Astrocyte (in vitro differentiated cells and primary cell): ENCODE results near the gene ANO7.

Experiments used
- CTCF ChIP-seq: IDR thresholded peaks from 2 replicates; pipeline ENCODE4 v1.5.1; 2011; ENCODE audit warnings: low read depth, mild to moderate bottlenecking, inconsistent platforms, low read length, moderate library complexity; ENCODE audit not compliant: insufficient read depth
- EZH2 ChIP-seq: IDR thresholded peaks from 2 replicates; pipeline ENCODE4 v1.6.1; 2012; ENCODE audit warnings: mild to moderate bottlenecking, low read length, inconsistent platforms; ENCODE audit not compliant: insufficient read depth

- TF ChIP-seq CTCF (no peak), EZH2 (no peak)
Measured at GRCh38 chr2:241239552-241240202, 51.2 kb downstream of the ANO7 start.
